Endothelial cell of umbilical vein (primary cell): ENCODE measurements around the gene SH3RF1. TPM values are rescaled to one million over a fixed set of nuclear protein-coding genes. Genes with fewer than 3 reads are reported as not detected.

Source experiments
- BruUV-seq: library from RNA; stranded (reverse); fragments of 400-500 nt; replicated peaks from 2 replicates; lab custom pipeline; 2021; lab: Mats Ljungman, UMichigan
- CTCF ChIA-PET: fragments of 300-600, 350-600 bp; sonication (Branson Sonifier 250); formaldehyde crosslinking; loops from one replicate; lab custom pipeline; 2021; ENCODE audit warnings: antibody characterized with exemption, inconsistent platforms; lab: Charles Lee
- POLR2A ChIA-PET: fragments of 300-600, 350-600 bp; sonication (Branson Sonifier 250); formaldehyde crosslinking; loops from one replicate; lab custom pipeline; 2021; ENCODE audit warnings: antibody characterized with exemption, inconsistent platforms; lab: Charles Lee
- DNase-seq: peaks from one replicate; pipeline ENCODE4 v3.0.0-alpha.2; 2011; ENCODE audit warnings: low read depth, low spot score
- FAIRE-seq: peaks from 2 replicates; lab custom pipeline; 2011; peaks lifted over from hg19 to GRCh38; lab: Jason Lieb, UNC
- H2AFZ ChIP-seq: 2 replicates; pipeline ENCODE4 v1.6.0; 2012; ENCODE audit warnings: low read depth, low read length, control low read depth, inconsistent platforms
- H3K27ac ChIP-seq: 2 replicates; pipeline ENCODE4 v1.5.1; 2011; ENCODE audit warnings: low read depth, mild to moderate bottlenecking, control low read depth, low read length, moderate library complexity; ENCODE audit not compliant: insufficient read depth
- H3K27me3 ChIP-seq, 2 experiments: 2 replicates each; pipeline versions ENCODE4 v1.6.0 to v1.6.1; 2011; ENCODE audit warnings: low read length in 2 of 2, mixed read lengths in 1 of 2; ENCODE audit not compliant: control insufficient read depth in 2 of 2, insufficient read depth in 2 of 2
- H3K36me3 ChIP-seq, 2 experiments: 2 replicates in 1 of 2; 3 replicates in 1 of 2; pipeline ENCODE4 v1.5.1; 2011; ENCODE audit warnings: low read length in 2 of 2, mild to moderate bottlenecking in 1 of 2, moderate library complexity in 1 of 2; ENCODE audit not compliant: control insufficient read depth in 2 of 2, insufficient read depth in 2 of 2; ENCODE audit errors: extremely low read depth in 1 of 2
- H3K4me1 ChIP-seq: 3 replicates; pipeline ENCODE4 v1.5.1; 2011; ENCODE audit warnings: mild to moderate bottlenecking, low read length; ENCODE audit not compliant: control insufficient read depth, insufficient read depth; ENCODE audit errors: extremely low read depth
- H3K4me2 ChIP-seq: 2 replicates; pipeline ENCODE4 v1.6.1; 2011; ENCODE audit warnings: low read length, control low read depth, mixed read lengths; ENCODE audit not compliant: insufficient read depth
- H3K4me3 ChIP-seq, 3 experiments: fragments of 200-600 bp in 1 of 3; sonication (generic), shearing (Covaris generic) in 1 of 3; replicated peaks in 1 of 3; 2 replicates each; pipeline ENCODE4 v1.5.1; 2011 to 2016; ENCODE audit warnings: control low read depth in 3 of 3, low read length in 3 of 3, mild to moderate bottlenecking in 2 of 3, inconsistent platforms in 1 of 3, low read depth in 1 of 3, moderate library complexity in 1 of 3; ENCODE audit not compliant: insufficient read depth in 1 of 3
- H3K79me2 ChIP-seq: 2 replicates; pipeline ENCODE4 v1.6.0; 2012; ENCODE audit warnings: low read length, inconsistent platforms; ENCODE audit not compliant: control insufficient read depth, insufficient read depth
- H3K9ac ChIP-seq: replicated peaks from 2 replicates; pipeline ENCODE3; 2011; ENCODE audit warnings: low read length, control low read depth; ENCODE audit not compliant: insufficient read depth; ENCODE audit errors: extremely low read depth
- H3K9me1 ChIP-seq: replicated peaks from 3 replicates; pipeline ENCODE4 v1.6.0; 2011; ENCODE audit warnings: mild to moderate bottlenecking, low read length; ENCODE audit not compliant: control insufficient read depth, insufficient read depth; ENCODE audit errors: extremely low read depth
- H3K9me3 ChIP-seq: replicated peaks from 2 replicates; pipeline ENCODE4 v1.5.1; 2012; ENCODE audit warnings: low read length, inconsistent platforms; ENCODE audit not compliant: control insufficient read depth, insufficient read depth
- H4K20me1 ChIP-seq: replicated peaks from 2 replicates; pipeline ENCODE3; 2011; ENCODE audit warnings: mild to moderate bottlenecking, low read length; ENCODE audit not compliant: control insufficient read depth, insufficient read depth; ENCODE audit errors: extremely low read depth
- POLR2A ChIP-seq: IDR thresholded peaks from 2 replicates; pipeline ENCODE4 v1.6.1; 2012; ENCODE audit warnings: low read depth, mild to moderate bottlenecking, control low read depth, low read length
- dilution Hi-C: fragments of 300-500 bp; cut with MboI; formaldehyde crosslinking; loops from one replicate; pipeline ENCODE4 v1.15.0; 2019; ENCODE audit warnings: low sequenced_read_pairs; ENCODE audit not compliant: extremely low pct_ligation_motif_present
- intact Hi-C: fragments of 100-400 bp; cut with micrococcal nuclease; formaldehyde crosslinking; loops from one replicate; pipeline ENCODE4 v1.10.0; 2022
- polyA plus RNA-seq, 4 experiments: library from polyadenylated mRNA; depleted of rRNA in 3 of 4; stranded (reverse) in 3 of 4; unstranded in 1 of 4; fragments of >200 nt; gene quantifications; 2 replicates each; pipeline versions ENCODE4 v1.2.1 to v1.2.3, GENCODE V29; 2011 to 2012; ENCODE audit warnings: missing spikeins in 1 of 4
- total RNA-seq: library from RNA; stranded (reverse); gene quantifications from 2 replicates; pipeline ENCODE4 v1.2.3, GENCODE V29; 2021

The SH3RF1 gene
- total and polyA plus RNA-seq, 2 donors (not counting 3 experiments of a cell fraction or from before 2014, with no cell fraction given) = 16.2 to 24.9 TPM

DNA sequence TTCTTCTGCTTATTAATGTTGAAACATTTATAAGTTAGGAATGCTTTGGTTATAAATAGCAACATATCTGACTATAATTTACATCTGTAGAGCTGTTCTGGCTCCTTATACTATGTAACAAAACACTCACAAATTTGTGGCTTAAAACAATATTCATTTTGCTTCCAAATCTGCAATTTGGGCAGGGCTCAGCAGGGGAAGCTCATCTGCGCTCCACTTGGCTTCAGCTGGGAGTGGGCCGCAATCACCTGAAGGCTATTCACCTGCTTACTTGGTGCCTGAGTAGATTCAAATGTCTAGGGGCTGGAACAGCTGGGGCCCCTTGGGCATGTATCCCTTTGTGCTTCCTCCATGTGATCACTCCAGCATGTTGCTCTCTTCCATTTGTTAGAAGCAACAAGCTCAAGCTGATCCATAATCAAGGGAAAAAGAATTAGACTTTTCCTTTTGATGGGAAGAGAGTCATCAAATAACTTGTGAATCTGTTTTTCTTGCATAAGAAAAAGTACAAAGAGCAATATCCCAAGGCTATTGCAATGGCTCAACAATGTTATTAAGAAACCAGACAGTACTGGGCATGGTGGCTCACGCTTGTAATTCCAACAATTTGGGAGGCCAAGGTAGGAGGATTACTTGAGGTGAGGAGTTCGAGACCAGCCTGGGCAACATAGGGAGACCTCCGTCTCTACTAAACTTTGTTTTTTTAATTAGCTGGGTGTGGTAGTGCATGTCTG is 225.9 kb downstream of the SH3RF1 start:
- Histone ChIP-seq H4K20me1 (no peaks in the 10 kb centered on the region), H3K4me2 (no peak overlapping the region), H3K9me3 (no peaks in the 10 kb centered on the region), H3K4me3 (no peak overlapping the region), H3K27ac (no peak overlapping the region), H3K27me3 (no peaks in the 10 kb centered on the region), H3K9ac (no peak overlapping the region), H3K79me2 (no peaks in the 10 kb centered on the region), H3K9me1 (no peaks in the 10 kb centered on the region), H3K36me3 (no peaks in the 10 kb centered on the region), H3K4me1 (peaks cover 3% of the 10 kb centered on the region), H2AFZ (no peak overlapping the region)
- no TSS peak for BruUV-seq
- intact Hi-C loops = no loop called here
- dilution Hi-C loops = no loop called here
- DNase-seq = no peak
- no peak for TF ChIP-seq POLR2A
- peak; percentile 49 for FAIRE-seq
- POLR2A ChIA-PET = interaction anchor here (0.7 kb wide), 1 partner anchor 96 kb away, joined by 3 read pairs; no protein-coding TSS in a partner anchor
- CTCF ChIA-PET = interaction anchor here (0.5 to 2.5 kb wide), 5 partner anchors 16 to 72 kb away, joined by 3 to 11 read pairs (median 3); no protein-coding TSS in a partner anchor
